Small intestine (tissue), 7 donors: Measurements from ENCODE around the gene ELL2. TPM values are rescaled to one million over a fixed set of nuclear protein-coding genes. Genes with fewer than 3 reads are reported as not detected.

Experiments
- DNase-seq, 2 donors: peaks; one replicate each; pipeline versions ENCODE4 v3.0.0 to v3.0.0-alpha.2; 2013
- FAIRE-seq: peaks from 2 replicates; lab custom pipeline; 2012; peaks lifted over from hg19 to GRCh38; lab: Jason Lieb, UNC
- H3K27ac ChIP-seq, 3 donors: one replicate each; pipeline ENCODE4 v1.5.1; 2013; ENCODE audit warnings: low read length in 2 of 3, mild to moderate bottlenecking in 2 of 3, control low read depth in 1 of 3, inconsistent platforms in 1 of 3, low read depth in 1 of 3, moderate library complexity in 1 of 3
- H3K27me3 ChIP-seq, 3 donors: one replicate each; pipeline ENCODE4 v1.6.1; 2013; ENCODE audit warnings: low read length in 3 of 3, inconsistent platforms in 1 of 3; ENCODE audit not compliant: control insufficient read depth in 3 of 3, insufficient read depth in 3 of 3
- H3K36me3 ChIP-seq, 3 donors: one replicate each; pipeline ENCODE4 v1.6.1; 2013; ENCODE audit warnings: low read length in 3 of 3, inconsistent platforms in 1 of 3, low read depth in 1 of 3, mild to moderate bottlenecking in 1 of 3, moderate library complexity in 1 of 3; ENCODE audit not compliant: control insufficient read depth in 3 of 3, insufficient read depth in 2 of 3
- H3K4me1 ChIP-seq, 3 donors: one replicate each; pipeline ENCODE4 v1.6.1; 2013; ENCODE audit warnings: low read length in 2 of 3, inconsistent platforms in 1 of 3, low read depth in 1 of 3, mild to moderate bottlenecking in 1 of 3, moderate library complexity in 1 of 3; ENCODE audit not compliant: control insufficient read depth in 3 of 3, insufficient read depth in 2 of 3
- H3K4me3 ChIP-seq, 3 donors: one replicate each; pipeline ENCODE4 v1.5.1; 2013; ENCODE audit warnings: low read length in 3 of 3, control low read depth in 1 of 3, inconsistent platforms in 1 of 3, low read depth in 1 of 3, mild to moderate bottlenecking in 1 of 3, moderate library complexity in 1 of 3
- H3K9me3 ChIP-seq, 2 donors: one replicate each; pipeline ENCODE4 v1.6.1; 2013; ENCODE audit warnings: low read depth in 1 of 2, low read length in 1 of 2; ENCODE audit not compliant: control insufficient read depth in 2 of 2, insufficient read depth in 1 of 2
- WGBS, 3 donors: extraction: QIAGEN DNeasy Blood & Tissue Kit; methylation state at CpG; one replicate each; pipeline ENCODE4 v1.1.7; 2013; 5-methylcytosine and 5-hydroxymethylcytosine counted together
- polyA plus RNA-seq, 4 donors: library from polyadenylated mRNA; stranded (reverse) in 3 of 4; unstranded in 1 of 4; fragments of 200-250 nt in 3 of 4; fragments of 120-200 nt in 1 of 4; gene quantifications; one replicate each; pipeline versions ENCODE4 v1.2.1 to v1.2.3, GENCODE V29; 2013
- donor health status: healthy with polysubstance abuse.
- donor health status: control.
- donor health status: control.
- donor health status: Bipolar disorder and iron deficiency.
- donor health status: healthy.

ELL2 gene
- polyA plus RNA-seq, 4 donors = 9.7 to 35.7 (median 12.2) TPM

- no peak for FAIRE-seq
- 63 to 80% (median 69%) methylated on average over 5 of the region's 5 CpGs for WGBS, 3 donors
These were observed 81.3 kb downstream of the ELL2 start for GRCh38 chr5:95880081-95880926.

GRCh38 chr5:95879661-95880060 is 82.0 kb downstream of the ELL2 start:
- no peak overlapping the region for H3K27ac ChIP-seq
- FAIRE-seq = no peak
- peaks cover 0 to 15% (median 7%) of the 10 kb centered on the region in 3 donors for H3K4me1 ChIP-seq
- no peak for DNase-seq
- 80 to 94% (median 91%) methylated on average over 5 of the region's 5 CpGs for WGBS, 3 donors
- H3K9me3 ChIP-seq = no peaks in the 10 kb centered on the region
- no peaks in the 10 kb centered on the region for H3K27me3 ChIP-seq
- H3K4me3 ChIP-seq = no peak overlapping the region
- no peaks in the 10 kb centered on the region for H3K36me3 ChIP-seq

More at GRCh38 chr5:95880081-95880926, 81.3 kb downstream of the ELL2 start:
- Histone ChIP-seq H3K4me1 (peaks cover 0 to 15% (median 7%) of the 10 kb centered on the region in 3 donors), H3K36me3 (no peaks in the 10 kb centered on the region), H3K27ac (no peak overlapping the region), H3K9me3 (no peaks in the 10 kb centered on the region), H3K4me3 (no peak overlapping the region), H3K27me3 (no peaks in the 10 kb centered on the region)
- DNase-seq = no peak

GRCh38 chr5:95878417-95879323 is 83.0 kb downstream of the ELL2 start:
- no peaks in the 10 kb centered on the region for H3K27me3 ChIP-seq
- H3K36me3 ChIP-seq = no peaks in the 10 kb centered on the region
- DNase-seq (peak in 1 of 2 donors; percentile 50), FAIRE-seq (no peak)
- H3K9me3 ChIP-seq = no peaks in the 10 kb centered on the region
- H3K4me1 ChIP-seq = peaks cover 0 to 12% (median 0%) of the 10 kb centered on the region in 3 donors
- no peak overlapping the region for H3K27ac ChIP-seq
- no peak overlapping the region for H3K4me3 ChIP-seq
- 64 to 71% (median 68%) methylated on average over 8 of the region's 8 CpGs for WGBS, 3 donors

- no peak for DNase-seq
- Histone ChIP-seq H3K27ac (no peak overlapping the region), H3K27me3 (no peaks in the 10 kb centered on the region), H3K36me3 (no peaks in the 10 kb centered on the region), H3K9me3 (no peaks in the 10 kb centered on the region), H3K4me1 (peaks cover 0 to 12% (median 0%) of the 10 kb centered on the region in 3 donors), H3K4me3 (no peak overlapping the region)
- WGBS, 3 donors = 61 to 82% (median 73%) methylated on average over 2 of the region's 2 CpGs
- no peak for FAIRE-seq
These were observed 84.9 kb downstream of the ELL2 start for GRCh38 chr5:95876782-95877181.

GRCh38 chr5:95874246-95874645 is 87.4 kb downstream of the ELL2 start:
- DNase-seq (no peak), FAIRE-seq (no peak)
- no peaks in the 10 kb centered on the region for H3K36me3 ChIP-seq
- peaks cover 3 to 20% (median 3%) of the 10 kb centered on the region in 3 donors for H3K4me1 ChIP-seq
- no peak overlapping the region for H3K4me3 ChIP-seq
- no peaks in the 10 kb centered on the region for H3K27me3 ChIP-seq
- H3K27ac ChIP-seq = no peak overlapping the region
- no peaks in the 10 kb centered on the region for H3K9me3 ChIP-seq
- WGBS, 3 donors = 86 to 94% (median 90%) methylated on average over 3 of the region's 3 CpGs

GRCh38 chr5:95873351-95873750 is 88.3 kb downstream of the ELL2 start:
- no peaks in the 10 kb centered on the region for H3K9me3 ChIP-seq
- FAIRE-seq = no peak

GRCh38 chr5:95872346-95873268 is 89.0 kb downstream of the ELL2 start:
- H3K4me1 ChIP-seq = peaks cover 3 to 11% (median 3%) of the 10 kb centered on the region in 3 donors
- WGBS, 3 donors = 72 to 85% (median 82%) methylated on average over 6 of the region's 6 CpGs
- no peak for FAIRE-seq
- H3K27ac ChIP-seq = no peak overlapping the region
- no peaks in the 10 kb centered on the region for H3K9me3 ChIP-seq
- no peak overlapping the region for H3K4me3 ChIP-seq
- no peaks in the 10 kb centered on the region for H3K36me3 ChIP-seq
- no peak for DNase-seq
- H3K27me3 ChIP-seq = no peaks in the 10 kb centered on the region

More at GRCh38 chr5:95873351-95873750, 88.3 kb downstream of the ELL2 start:
- H3K27ac ChIP-seq = no peak overlapping the region
- H3K4me1 ChIP-seq = peaks cover 3 to 15% (median 3%) of the 10 kb centered on the region in 3 donors
- H3K27me3 ChIP-seq = no peaks in the 10 kb centered on the region
- H3K36me3 ChIP-seq = no peaks in the 10 kb centered on the region
- WGBS, 3 donors = 73 to 85% (median 78%) methylated on average over 4 of the region's 4 CpGs
- peak in 1 of 2 donors; percentile 74 for DNase-seq
- H3K4me3 ChIP-seq = no peak overlapping the region
